NB4 (cell line): Measurements from ENCODE around the gene PNRC2.

Experiments used
- MYC ChIP-seq: IDR thresholded peaks from 2 replicates; pipeline ENCODE4 v1.6.1; 2011; ENCODE audit warnings: low read depth, low read length
- POLR2A ChIP-seq: IDR thresholded peaks from 2 replicates; pipeline ENCODE4 v1.6.1; 2011; ENCODE audit warnings: mild to moderate bottlenecking; ENCODE audit not compliant: insufficient read length; ENCODE audit errors: extremely low read depth
- TF ChIP-seq, protein P1 (sequence below): IDR thresholded peaks from one replicate; pipeline ENCODE4 v1.5.1; 2012; ENCODE audit warnings: low read depth, low read length
- TF ChIP-seq, protein P2 (sequence below): IDR thresholded peaks from 2 replicates; pipeline ENCODE4 v1.6.1; 2011; ENCODE audit warnings: low read depth, low read length

DNA sequence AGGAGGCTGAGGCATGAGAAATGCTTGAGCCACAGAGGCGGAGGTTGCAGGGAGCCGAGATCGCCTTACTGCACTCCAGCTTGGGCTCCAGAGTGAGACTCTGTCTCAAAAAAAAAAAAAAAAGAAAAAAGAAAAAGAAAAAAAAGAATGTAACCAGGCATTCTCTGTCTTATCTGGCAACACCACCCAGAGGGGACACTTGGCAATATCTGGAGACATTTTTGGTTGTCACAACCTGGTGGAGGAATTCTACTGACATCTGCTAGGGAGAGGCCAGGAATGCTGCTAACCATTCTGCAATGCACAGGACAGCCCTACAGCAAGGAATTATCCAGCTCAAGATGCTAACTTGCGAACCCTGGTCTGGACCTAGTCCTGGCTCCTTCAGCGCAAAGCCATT lies 44.2 kb upstream of the PNRC2 start:
- TF ChIP-seq, protein P1, sequence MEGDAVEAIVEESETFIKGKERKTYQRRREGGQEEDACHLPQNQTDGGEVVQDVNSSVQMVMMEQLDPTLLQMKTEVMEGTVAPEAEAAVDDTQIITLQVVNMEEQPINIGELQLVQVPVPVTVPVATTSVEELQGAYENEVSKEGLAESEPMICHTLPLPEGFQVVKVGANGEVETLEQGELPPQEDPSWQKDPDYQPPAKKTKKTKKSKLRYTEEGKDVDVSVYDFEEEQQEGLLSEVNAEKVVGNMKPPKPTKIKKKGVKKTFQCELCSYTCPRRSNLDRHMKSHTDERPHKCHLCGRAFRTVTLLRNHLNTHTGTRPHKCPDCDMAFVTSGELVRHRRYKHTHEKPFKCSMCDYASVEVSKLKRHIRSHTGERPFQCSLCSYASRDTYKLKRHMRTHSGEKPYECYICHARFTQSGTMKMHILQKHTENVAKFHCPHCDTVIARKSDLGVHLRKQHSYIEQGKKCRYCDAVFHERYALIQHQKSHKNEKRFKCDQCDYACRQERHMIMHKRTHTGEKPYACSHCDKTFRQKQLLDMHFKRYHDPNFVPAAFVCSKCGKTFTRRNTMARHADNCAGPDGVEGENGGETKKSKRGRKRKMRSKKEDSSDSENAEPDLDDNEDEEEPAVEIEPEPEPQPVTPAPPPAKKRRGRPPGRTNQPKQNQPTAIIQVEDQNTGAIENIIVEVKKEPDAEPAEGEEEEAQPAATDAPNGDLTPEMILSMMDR, result no peak
- TF ChIP-seq POLR2A (no peak), MYC (no peak)
- TF ChIP-seq, protein P2, sequence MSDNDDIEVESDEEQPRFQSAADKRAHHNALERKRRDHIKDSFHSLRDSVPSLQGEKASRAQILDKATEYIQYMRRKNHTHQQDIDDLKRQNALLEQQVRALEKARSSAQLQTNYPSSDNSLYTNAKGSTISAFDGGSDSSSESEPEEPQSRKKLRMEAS, result no peak
